Lung (tissue), 12 donors: ENCODE data around the gene BRD3OS. TPM values are rescaled to one million over a fixed set of nuclear protein-coding genes. Genes with fewer than 3 reads are reported as not detected.
A peak's percentile ranks its signal among the peaks of the same experiment; 100 is the strongest.

Source experiments
- ATAC-seq: fragments of 200-7000 bp; cut with Tn5 transposase; one replicate; pipeline ENCODE4 v1.9.1; 2020; ENCODE audit warnings: moderate number of reproducible peaks; ENCODE audit not compliant: insufficient read depth, low FRiP score
- DNase-seq, 3 donors: peaks; one replicate each; pipeline ENCODE4 v3.0.0-alpha.2; 2013 to 2017
- H3K27ac ChIP-seq, 2 donors: one replicate each; pipeline ENCODE4 v1.5.1; 2013; ENCODE audit warnings: mild to moderate bottlenecking in 2 of 2, moderate library complexity in 2 of 2, control low read depth in 1 of 2, inconsistent platforms in 1 of 2, low read depth in 1 of 2, low read length in 1 of 2
- H3K27me3 ChIP-seq, 3 donors: one replicate each; pipeline ENCODE4 v1.5.1; 2013; ENCODE audit warnings: low read length in 2 of 3; ENCODE audit not compliant: control insufficient read depth in 3 of 3, insufficient read depth in 3 of 3
- H3K36me3 ChIP-seq, 4 donors: one replicate each; pipeline ENCODE4 v1.5.1; 2013; ENCODE audit warnings: low read length in 4 of 4, mild to moderate bottlenecking in 1 of 4, moderate library complexity in 1 of 4; ENCODE audit not compliant: control insufficient read depth in 4 of 4, insufficient read depth in 4 of 4
- H3K4me1 ChIP-seq, 5 donors: one replicate each; pipeline ENCODE4 v1.5.1; 2013; ENCODE audit warnings: low read length in 5 of 5, mild to moderate bottlenecking in 2 of 5, moderate library complexity in 1 of 5; ENCODE audit not compliant: control insufficient read depth in 5 of 5, insufficient read depth in 5 of 5
- H3K4me3 ChIP-seq: one replicate; pipeline ENCODE4 v1.5.1; 2013; ENCODE audit warnings: mild to moderate bottlenecking, control low read depth, moderate library complexity
- H3K9ac ChIP-seq, 2 donors: one replicate each; pipeline ENCODE4 v1.5.1; 2013; ENCODE audit warnings: low read length in 2 of 2, control low read depth in 1 of 2; ENCODE audit not compliant: insufficient read depth in 1 of 2
- H3K9me3 ChIP-seq, 4 donors: one replicate each; pipeline ENCODE4 v1.5.1; 2013; ENCODE audit warnings: low read length in 3 of 4, mild to moderate bottlenecking in 1 of 4, moderate library complexity in 1 of 4; ENCODE audit not compliant: control insufficient read depth in 4 of 4, insufficient read depth in 3 of 4
- CTCF ChIP-seq: IDR thresholded peaks from 2 replicates; pipeline ENCODE4 v1.5.1; 2012; ENCODE audit warnings: mild to moderate bottlenecking; ENCODE audit errors: control extremely low read depth, extremely low read depth
- WGBS, 2 donors: extraction: QIAGEN DNeasy Blood & Tissue Kit; methylation state at CpG; one replicate each; pipeline ENCODE4 v1.1.7; 2013; 5-methylcytosine and 5-hydroxymethylcytosine counted together
- polyA plus RNA-seq, 2 donors: library from polyadenylated mRNA; stranded (reverse); fragments of 200-250 nt; gene quantifications; one replicate each; pipeline ENCODE4 v1.2.1, GENCODE V29; 2013
- total RNA-seq, 2 donors: library from RNA; depleted of rRNA in 1 of 2; stranded (reverse); fragments of >200 nt in 1 of 2; gene quantifications; one replicate each; pipeline ENCODE4 v1.2.1, GENCODE V29; 2014 to 2021
- donor health status: control.
- donor health status: control.
- donor health status: Bipolar disorder and iron deficiency.
- donor health status: healthy.
- donor health status: DM: yes; HTN: yes; CAD: no.

Gene BRD3OS
- total and polyA plus RNA-seq, 4 donors, result 7.1 to 20.7 (median 14.9) TPM

GRCh38 chr9:134064711-134065110 lies 39.4 kb downstream of the BRD3OS start:
- no peak for DNase-seq

DNA sequence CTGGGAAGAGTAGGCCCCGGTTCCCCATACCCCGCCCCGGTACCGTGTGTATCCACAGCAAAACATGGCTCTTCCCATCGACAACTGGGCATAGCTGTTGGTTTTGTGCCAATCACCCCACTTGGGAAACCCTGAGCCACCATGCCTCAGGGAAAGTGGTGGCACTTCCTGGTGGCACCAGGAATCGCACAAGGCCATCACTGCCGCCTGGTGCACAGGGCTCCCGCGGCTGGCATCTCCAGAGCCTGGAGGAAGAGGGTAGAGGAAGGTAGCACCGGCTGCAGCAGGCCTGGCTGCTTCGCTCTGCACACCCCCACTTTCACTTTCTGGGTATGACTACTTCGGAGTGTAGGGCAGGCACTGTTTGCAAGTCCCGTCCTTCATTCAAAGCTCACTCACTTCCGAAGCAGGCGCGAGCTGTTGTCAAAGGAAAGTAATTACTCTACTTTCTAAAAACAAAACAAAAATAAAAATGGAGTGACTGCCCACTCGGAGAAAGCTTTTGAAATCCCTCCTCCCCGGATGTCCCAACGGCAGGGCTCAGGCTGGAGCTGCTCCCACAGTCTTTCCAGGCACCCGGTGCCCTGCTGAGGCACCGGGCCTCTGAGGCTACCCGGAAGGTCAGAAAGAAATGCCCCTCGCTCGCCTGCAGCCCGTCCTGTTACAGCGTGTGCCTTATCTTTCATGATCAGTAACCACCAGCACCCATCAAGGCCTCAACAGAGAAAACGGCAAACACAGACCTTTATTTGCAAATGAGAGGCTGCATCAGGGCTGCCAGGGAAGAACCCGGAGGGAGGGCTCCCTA lies 40.5 kb downstream of the BRD3OS start:
- WGBS, 2 donors, result 5 to 8% methylated on average over 28 of the region's 28 CpGs
- Histone ChIP-seq H3K36me3 (no peaks in the 10 kb centered on the region), H3K4me3 (peak overlapping the region; percentile 32), H3K27ac (peak overlapping the region in 1 of 2 donors; percentile 85), H3K9me3 (no peaks in the 10 kb centered on the region), H3K9ac (peak overlapping the region in 1 of 2 donors; percentile 76), H3K27me3 (peaks cover 0 to 4% (median 2%) of the 10 kb centered on the region in 3 donors), H3K4me1 (peaks cover 2 to 26% (median 13%) of the 10 kb centered on the region in 5 donors)
- ATAC-seq, result no peak
- DNase-seq, result peak in 2 of 3 donors; percentile 51 to 62
- TF ChIP-seq CTCF, result no peak

More at GRCh38 chr9:134064711-134065110, 39.4 kb downstream of the BRD3OS start:
- Histone ChIP-seq H3K9me3 (no peaks in the 10 kb centered on the region), H3K4me3 (no peak overlapping the region), H3K9ac (no peak overlapping the region), H3K36me3 (no peaks in the 10 kb centered on the region), H3K4me1 (peaks cover 2 to 31% (median 13%) of the 10 kb centered on the region in 5 donors), H3K27me3 (peaks cover 0 to 2% (median 1%) of the 10 kb centered on the region in 3 donors), H3K27ac (no peak overlapping the region)
- no peak for TF ChIP-seq CTCF
- no peak for ATAC-seq
- 89 to 96% methylated on average over 7 of the region's 7 CpGs for WGBS, 2 donors

GRCh38 chr9:134066526-134066912 lies 41.2 kb downstream of the BRD3OS start:
- DNase-seq (peak in 2 of 3 donors; percentile 50 to 53), ATAC-seq (no peak)
- peak overlapping the region; percentile 45 for H3K4me3 ChIP-seq
- H3K36me3 ChIP-seq, result no peaks in the 10 kb centered on the region
- H3K27ac ChIP-seq, result peak overlapping the region; percentile 85 to 86
- H3K4me1 ChIP-seq, result peaks cover 2 to 26% (median 10%) of the 10 kb centered on the region in 5 donors
- peaks cover 0 to 4% (median 2%) of the 10 kb centered on the region in 3 donors for H3K27me3 ChIP-seq
- H3K9me3 ChIP-seq, result no peaks in the 10 kb centered on the region
- 1 to 2% methylated on average over 9 of the region's 9 CpGs for WGBS, 2 donors
- H3K9ac ChIP-seq, result peak overlapping the region; percentile 68 to 76
- no peak for TF ChIP-seq CTCF
